ENCODE measurements around the gene TWF2. TPM values are rescaled to one million over a fixed set of nuclear protein-coding genes. Genes with fewer than 3 reads are reported as not detected.

The TWF2 gene
- total and polyA plus RNA-seq, 2 of the 13 experiments (the other 11 are each of a cell fraction or from before 2014, with no cell fraction given), result 45.5 to 108 TPM

- TF ChIP-seq, protein P1, sequence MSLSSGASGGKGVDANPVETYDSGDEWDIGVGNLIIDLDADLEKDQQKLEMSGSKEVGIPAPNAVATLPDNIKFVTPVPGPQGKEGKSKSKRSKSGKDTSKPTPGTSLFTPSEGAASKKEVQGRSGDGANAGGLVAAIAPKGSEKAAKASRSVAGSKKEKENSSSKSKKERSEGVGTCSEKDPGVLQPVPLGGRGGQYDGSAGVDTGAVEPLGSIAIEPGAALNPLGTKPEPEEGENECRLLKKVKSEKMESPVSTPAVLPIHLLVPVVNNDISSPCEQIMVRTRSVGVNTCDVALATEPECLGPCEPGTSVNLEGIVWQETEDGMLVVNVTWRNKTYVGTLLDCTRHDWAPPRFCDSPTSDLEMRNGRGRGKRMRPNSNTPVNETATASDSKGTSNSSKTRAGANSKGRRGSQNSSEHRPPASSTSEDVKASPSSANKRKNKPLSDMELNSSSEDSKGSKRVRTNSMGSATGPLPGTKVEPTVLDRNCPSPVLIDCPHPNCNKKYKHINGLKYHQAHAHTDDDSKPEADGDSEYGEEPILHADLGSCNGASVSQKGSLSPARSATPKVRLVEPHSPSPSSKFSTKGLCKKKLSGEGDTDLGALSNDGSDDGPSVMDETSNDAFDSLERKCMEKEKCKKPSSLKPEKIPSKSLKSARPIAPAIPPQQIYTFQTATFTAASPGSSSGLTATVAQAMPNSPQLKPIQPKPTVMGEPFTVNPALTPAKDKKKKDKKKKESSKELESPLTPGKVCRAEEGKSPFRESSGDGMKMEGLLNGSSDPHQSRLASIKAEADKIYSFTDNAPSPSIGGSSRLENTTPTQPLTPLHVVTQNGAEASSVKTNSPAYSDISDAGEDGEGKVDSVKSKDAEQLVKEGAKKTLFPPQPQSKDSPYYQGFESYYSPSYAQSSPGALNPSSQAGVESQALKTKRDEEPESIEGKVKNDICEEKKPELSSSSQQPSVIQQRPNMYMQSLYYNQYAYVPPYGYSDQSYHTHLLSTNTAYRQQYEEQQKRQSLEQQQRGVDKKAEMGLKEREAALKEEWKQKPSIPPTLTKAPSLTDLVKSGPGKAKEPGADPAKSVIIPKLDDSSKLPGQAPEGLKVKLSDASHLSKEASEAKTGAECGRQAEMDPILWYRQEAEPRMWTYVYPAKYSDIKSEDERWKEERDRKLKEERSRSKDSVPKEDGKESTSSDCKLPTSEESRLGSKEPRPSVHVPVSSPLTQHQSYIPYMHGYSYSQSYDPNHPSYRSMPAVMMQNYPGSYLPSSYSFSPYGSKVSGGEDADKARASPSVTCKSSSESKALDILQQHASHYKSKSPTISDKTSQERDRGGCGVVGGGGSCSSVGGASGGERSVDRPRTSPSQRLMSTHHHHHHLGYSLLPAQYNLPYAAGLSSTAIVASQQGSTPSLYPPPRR (CRISPR knock-in tag; IDR thresholded peaks at IDR 0.05; ENCODE audit: borderline replicate concordance), result no peak
- TF ChIP-seq RFXAP (CRISPR knock-in tag; IDR thresholded peaks at IDR 0.05; ENCODE audit: borderline replicate concordance) (peak; percentile 65), SOX6 (IDR thresholded peaks at IDR 0.05) (no peak), SOX6 (CRISPR knock-in tag; IDR thresholded peaks at IDR 0.05) (peak; percentile 51; the same call in 1 of the 2 replicates), ZNF34 (CRISPR knock-in tag; IDR thresholded peaks at IDR 0.05; ENCODE audit: borderline replicate concordance) (0 out of 2 replicates have a peak, but pooled peaks have one; percentile 47), ZNF616 (CRISPR knock-in tag; IDR thresholded peaks at IDR 0.05; ENCODE audit: low read depth) (no peak), GPN1 (CRISPR knock-in tag; IDR thresholded peaks at IDR 0.05; ENCODE audit: borderline replicate concordance) (no peak), KMT2B (CRISPR knock-in tag; IDR thresholded peaks at IDR 0.05) (peak; percentile 56; the same call in 1 of the 2 replicates), ARID5B (CRISPR knock-in tag; IDR thresholded peaks at IDR 0.05) (no peak; the same call in 1 of the 2 replicates), FOXC1 (CRISPR knock-in tag; IDR thresholded peaks at IDR 0.05; ENCODE audit: borderline replicate concordance) (peak; percentile 36; the same call in 1 of the 2 replicates), MAFF (IDR thresholded peaks at IDR 0.05; ENCODE audit: low read depth, low read length) (no peak), RAD21 (CRISPR knock-in tag; IDR thresholded peaks at IDR 0.05) (peak; percentile 9; the same call in 1 of the 2 replicates), SIN3B (IDR thresholded peaks at IDR 0.05; ENCODE audit: low read length) (no peak), ZNF143 (CRISPR knock-in tag; IDR thresholded peaks at IDR 0.05) (peak; percentile 88), ZNF441 (CRISPR knock-in tag; IDR thresholded peaks at IDR 0.05; ENCODE audit: borderline replicate concordance) (peak; percentile 54; the same call in 1 of the 2 replicates), BORCS8-MEF2B (CRISPR knock-in tag; IDR thresholded peaks at IDR 0.05) (no peak), FOXK1 (CRISPR knock-in tag; IDR thresholded peaks at IDR 0.05; ENCODE audit: borderline replicate concordance, low read depth) (0 out of 2 replicates have a peak, but pooled peaks have one; percentile 29), DPF2 (CRISPR knock-in tag; IDR thresholded peaks at IDR 0.05; ENCODE audit: borderline replicate concordance, low read depth) (no peak), MEIS2 (CRISPR knock-in tag; IDR thresholded peaks at IDR 0.05) (peak; percentile 69), TBL1XR1 (IDR thresholded peaks at IDR 0.05; ENCODE audit: borderline replicate concordance, low read length, partially characterized antibody) (no peak)
- TF ChIP-seq, protein P2, sequence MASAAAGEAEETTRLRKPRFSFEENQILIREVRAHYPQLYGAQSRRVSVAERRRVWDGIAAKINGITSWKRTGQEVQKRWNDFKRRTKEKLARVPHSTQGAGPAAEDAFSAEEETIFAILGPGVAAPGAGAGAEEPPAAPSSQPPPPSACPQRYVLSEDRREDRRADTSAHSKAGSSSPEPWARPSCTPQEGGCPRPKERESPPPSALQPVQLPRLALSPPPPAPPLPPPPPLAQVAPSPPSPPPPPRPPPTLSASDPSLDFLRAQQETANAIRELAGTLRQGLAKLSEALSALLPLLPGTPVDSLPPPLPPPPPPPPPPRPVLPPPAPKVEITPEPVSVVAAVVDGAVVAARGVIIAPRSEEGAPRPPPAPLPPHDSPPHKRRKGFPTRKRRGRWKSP (CRISPR knock-in tag; IDR thresholded peaks at IDR 0.05), result peak; percentile 57; the same call in 1 of the 2 replicates
These were observed 39.6 kb upstream of the TWF2 start, which contains the start of gene WDR82 (continued) for GRCh38 chr3:52278510-52279069.
